ENCODE data around the gene FRY. TPM values are rescaled to one million over a fixed set of nuclear protein-coding genes. Genes with fewer than 3 reads are reported as not detected.

Gene FRY
- total and polyA plus RNA-seq, 4 donors, result 6.2 to 31.2 (median 12.7) TPM

DNA sequence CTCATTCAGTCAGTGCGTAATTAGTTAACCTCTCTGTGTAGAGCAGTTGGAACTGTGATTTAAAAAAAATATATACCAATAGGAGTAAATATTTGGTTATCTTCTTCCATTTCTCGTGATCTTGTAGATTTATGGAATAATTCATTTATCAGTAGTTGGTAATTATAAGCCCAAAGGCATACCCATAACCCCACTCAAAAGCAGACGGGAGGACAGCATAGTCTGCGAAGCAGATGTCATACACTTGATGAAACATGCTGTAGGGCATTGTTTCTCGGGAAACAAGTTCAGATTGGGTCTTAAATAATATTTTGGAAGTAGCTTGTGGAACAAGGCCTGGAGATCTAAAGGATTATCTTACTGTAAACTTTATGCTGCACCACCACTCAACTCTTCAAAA lies 119.7 kb downstream of the FRY start:
- 89% methylated on average over 5 of the region's 5 CpGs for WGBS
- Histone ChIP-seq H3K4me1 (ENCODE audit: control insufficient read depth in 4 of 4, insufficient read depth in 4 of 4, low read length in 3 of 4) (no peaks in the 10 kb centered on the region), H3K36me3 (ENCODE audit: control insufficient read depth in 4 of 4, insufficient read depth in 3 of 4, low read depth in 1 of 4, low read length in 3 of 4) (peaks cover 0 to 9% (median 2%) of the 10 kb centered on the region in 4 donors), H3K27ac (ENCODE audit: low read depth in 1 of 2, low read length in 2 of 2) (no peak overlapping the region), H3K27me3 (ENCODE audit: control insufficient read depth in 4 of 4, insufficient read depth in 4 of 4, low read length in 3 of 4) (no peaks in the 10 kb centered on the region), H3K9me3 (ENCODE audit: control insufficient read depth in 4 of 4, low read length in 3 of 4) (no peaks in the 10 kb centered on the region), H3K9ac (ENCODE audit: low read depth in 1 of 2, low read length in 2 of 2) (no peak overlapping the region), H3K4me3 (ENCODE audit: low read depth in 1 of 3, low read length in 3 of 3) (no peak overlapping the region)
- DNase-seq (ENCODE audit: low spot score), result no peak
- TF ChIP-seq HNF4G (IDR thresholded peaks at IDR 0.05) (no peak), HNF4A (conservative IDR thresholded peaks at IDR 0.05) (no peak), YY1 (IDR thresholded peaks at IDR 0.05) (no peak), FOXA2 (IDR thresholded peaks at IDR 0.05) (no peak), SP1 (IDR thresholded peaks at IDR 0.05) (no peak), EGR1 (IDR thresholded peaks at IDR 0.05; ENCODE audit: low read depth in 2 of 2) (no peak)
- TF ChIP-seq, protein P1, sequence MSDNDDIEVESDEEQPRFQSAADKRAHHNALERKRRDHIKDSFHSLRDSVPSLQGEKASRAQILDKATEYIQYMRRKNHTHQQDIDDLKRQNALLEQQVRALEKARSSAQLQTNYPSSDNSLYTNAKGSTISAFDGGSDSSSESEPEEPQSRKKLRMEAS (IDR thresholded peaks at IDR 0.05), result no peak

DNA sequence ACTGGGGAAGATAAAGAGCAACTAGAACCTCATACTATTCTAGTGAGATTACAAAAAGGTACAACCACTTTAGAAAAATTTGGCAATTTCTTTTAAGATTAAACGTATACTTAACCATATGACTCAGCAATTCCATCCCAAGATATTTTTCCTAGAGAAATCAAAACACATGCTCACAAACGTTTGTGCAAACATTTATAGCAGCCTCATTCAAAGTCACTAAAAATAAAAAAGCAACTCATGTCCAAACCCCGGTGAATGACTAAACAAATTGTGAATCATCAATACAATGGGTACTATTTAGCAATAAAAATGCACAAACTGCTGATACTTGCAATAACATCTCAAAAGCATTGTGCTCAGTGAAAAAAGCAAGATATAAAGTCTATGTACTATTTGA lies 121.5 kb downstream of the FRY start:
- Histone ChIP-seq H3K9ac (ENCODE audit: low read depth in 1 of 2, low read length in 2 of 2) (no peak overlapping the region), H3K4me1 (ENCODE audit: control insufficient read depth in 4 of 4, insufficient read depth in 4 of 4, low read length in 3 of 4) (no peaks in the 10 kb centered on the region), H3K36me3 (ENCODE audit: control insufficient read depth in 4 of 4, insufficient read depth in 3 of 4, low read depth in 1 of 4, low read length in 3 of 4) (peaks cover 0 to 9% (median under 1%) of the 10 kb centered on the region in 4 donors), H3K27ac (ENCODE audit: low read depth in 1 of 2, low read length in 2 of 2) (no peak overlapping the region), H3K4me3 (ENCODE audit: low read depth in 1 of 3, low read length in 3 of 3) (no peak overlapping the region), H3K9me3 (ENCODE audit: control insufficient read depth in 4 of 4, low read length in 3 of 4) (no peaks in the 10 kb centered on the region), H3K27me3 (ENCODE audit: control insufficient read depth in 4 of 4, insufficient read depth in 4 of 4, low read length in 3 of 4) (no peaks in the 10 kb centered on the region)
- TF ChIP-seq TAF1 (conservative IDR thresholded peaks at IDR 0.05) (no peak), RXRA (IDR thresholded peaks at IDR 0.05) (no peak), YY1 (IDR thresholded peaks at IDR 0.05) (no peak), JUND (IDR thresholded peaks at IDR 0.05) (no peak), GABPA (IDR thresholded peaks at IDR 0.05 in 1 of 2, conservative IDR thresholded peaks at IDR 0.05 in 1 of 2) (no peak), SP1 (IDR thresholded peaks at IDR 0.05) (no peak), HNF4G (IDR thresholded peaks at IDR 0.05) (no peak), RAD21 (IDR thresholded peaks at IDR 0.05) (no peak), NR2F2 (IDR thresholded peaks at IDR 0.05) (no peak), FOXA2 (IDR thresholded peaks at IDR 0.05) (no peak), EGR1 (IDR thresholded peaks at IDR 0.05; ENCODE audit: low read depth in 2 of 2) (no peak), HNF4A (conservative IDR thresholded peaks at IDR 0.05) (no peak), FOXA1 (IDR thresholded peaks at IDR 0.05) (no peak)
- TF ChIP-seq, protein P2, sequence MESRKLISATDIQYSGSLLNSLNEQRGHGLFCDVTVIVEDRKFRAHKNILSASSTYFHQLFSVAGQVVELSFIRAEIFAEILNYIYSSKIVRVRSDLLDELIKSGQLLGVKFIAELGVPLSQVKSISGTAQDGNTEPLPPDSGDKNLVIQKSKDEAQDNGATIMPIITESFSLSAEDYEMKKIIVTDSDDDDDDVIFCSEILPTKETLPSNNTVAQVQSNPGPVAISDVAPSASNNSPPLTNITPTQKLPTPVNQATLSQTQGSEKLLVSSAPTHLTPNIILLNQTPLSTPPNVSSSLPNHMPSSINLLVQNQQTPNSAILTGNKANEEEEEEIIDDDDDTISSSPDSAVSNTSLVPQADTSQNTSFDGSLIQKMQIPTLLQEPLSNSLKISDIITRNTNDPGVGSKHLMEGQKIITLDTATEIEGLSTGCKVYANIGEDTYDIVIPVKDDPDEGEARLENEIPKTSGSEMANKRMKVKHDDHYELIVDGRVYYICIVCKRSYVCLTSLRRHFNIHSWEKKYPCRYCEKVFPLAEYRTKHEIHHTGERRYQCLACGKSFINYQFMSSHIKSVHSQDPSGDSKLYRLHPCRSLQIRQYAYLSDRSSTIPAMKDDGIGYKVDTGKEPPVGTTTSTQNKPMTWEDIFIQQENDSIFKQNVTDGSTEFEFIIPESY (IDR thresholded peaks at IDR 0.05), result no peak
- TF ChIP-seq, protein P3, sequence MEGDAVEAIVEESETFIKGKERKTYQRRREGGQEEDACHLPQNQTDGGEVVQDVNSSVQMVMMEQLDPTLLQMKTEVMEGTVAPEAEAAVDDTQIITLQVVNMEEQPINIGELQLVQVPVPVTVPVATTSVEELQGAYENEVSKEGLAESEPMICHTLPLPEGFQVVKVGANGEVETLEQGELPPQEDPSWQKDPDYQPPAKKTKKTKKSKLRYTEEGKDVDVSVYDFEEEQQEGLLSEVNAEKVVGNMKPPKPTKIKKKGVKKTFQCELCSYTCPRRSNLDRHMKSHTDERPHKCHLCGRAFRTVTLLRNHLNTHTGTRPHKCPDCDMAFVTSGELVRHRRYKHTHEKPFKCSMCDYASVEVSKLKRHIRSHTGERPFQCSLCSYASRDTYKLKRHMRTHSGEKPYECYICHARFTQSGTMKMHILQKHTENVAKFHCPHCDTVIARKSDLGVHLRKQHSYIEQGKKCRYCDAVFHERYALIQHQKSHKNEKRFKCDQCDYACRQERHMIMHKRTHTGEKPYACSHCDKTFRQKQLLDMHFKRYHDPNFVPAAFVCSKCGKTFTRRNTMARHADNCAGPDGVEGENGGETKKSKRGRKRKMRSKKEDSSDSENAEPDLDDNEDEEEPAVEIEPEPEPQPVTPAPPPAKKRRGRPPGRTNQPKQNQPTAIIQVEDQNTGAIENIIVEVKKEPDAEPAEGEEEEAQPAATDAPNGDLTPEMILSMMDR (IDR thresholded peaks at IDR 0.05; ENCODE audit: low read depth, low read length, missing input control), result no peak
- TF ChIP-seq, protein P4, sequence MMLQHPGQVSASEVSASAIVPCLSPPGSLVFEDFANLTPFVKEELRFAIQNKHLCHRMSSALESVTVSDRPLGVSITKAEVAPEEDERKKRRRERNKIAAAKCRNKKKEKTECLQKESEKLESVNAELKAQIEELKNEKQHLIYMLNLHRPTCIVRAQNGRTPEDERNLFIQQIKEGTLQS (IDR thresholded peaks at IDR 0.05), result no peak
- TF ChIP-seq, protein P5, sequence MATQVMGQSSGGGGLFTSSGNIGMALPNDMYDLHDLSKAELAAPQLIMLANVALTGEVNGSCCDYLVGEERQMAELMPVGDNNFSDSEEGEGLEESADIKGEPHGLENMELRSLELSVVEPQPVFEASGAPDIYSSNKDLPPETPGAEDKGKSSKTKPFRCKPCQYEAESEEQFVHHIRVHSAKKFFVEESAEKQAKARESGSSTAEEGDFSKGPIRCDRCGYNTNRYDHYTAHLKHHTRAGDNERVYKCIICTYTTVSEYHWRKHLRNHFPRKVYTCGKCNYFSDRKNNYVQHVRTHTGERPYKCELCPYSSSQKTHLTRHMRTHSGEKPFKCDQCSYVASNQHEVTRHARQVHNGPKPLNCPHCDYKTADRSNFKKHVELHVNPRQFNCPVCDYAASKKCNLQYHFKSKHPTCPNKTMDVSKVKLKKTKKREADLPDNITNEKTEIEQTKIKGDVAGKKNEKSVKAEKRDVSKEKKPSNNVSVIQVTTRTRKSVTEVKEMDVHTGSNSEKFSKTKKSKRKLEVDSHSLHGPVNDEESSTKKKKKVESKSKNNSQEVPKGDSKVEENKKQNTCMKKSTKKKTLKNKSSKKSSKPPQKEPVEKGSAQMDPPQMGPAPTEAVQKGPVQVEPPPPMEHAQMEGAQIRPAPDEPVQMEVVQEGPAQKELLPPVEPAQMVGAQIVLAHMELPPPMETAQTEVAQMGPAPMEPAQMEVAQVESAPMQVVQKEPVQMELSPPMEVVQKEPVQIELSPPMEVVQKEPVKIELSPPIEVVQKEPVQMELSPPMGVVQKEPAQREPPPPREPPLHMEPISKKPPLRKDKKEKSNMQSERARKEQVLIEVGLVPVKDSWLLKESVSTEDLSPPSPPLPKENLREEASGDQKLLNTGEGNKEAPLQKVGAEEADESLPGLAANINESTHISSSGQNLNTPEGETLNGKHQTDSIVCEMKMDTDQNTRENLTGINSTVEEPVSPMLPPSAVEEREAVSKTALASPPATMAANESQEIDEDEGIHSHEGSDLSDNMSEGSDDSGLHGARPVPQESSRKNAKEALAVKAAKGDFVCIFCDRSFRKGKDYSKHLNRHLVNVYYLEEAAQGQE (IDR thresholded peaks at IDR 0.05), result no peak
- TF ChIP-seq, protein P1 (IDR thresholded peaks at IDR 0.05), result no peak
- DNase-seq (ENCODE audit: low spot score), result no peak
- 76% methylated on average over 3 of the region's 3 CpGs for WGBS
